Left lung (tissue), 10 donors: ENCODE results near the gene LYRM2. TPM values are rescaled to one million over a fixed set of nuclear protein-coding genes. Genes with fewer than 3 reads are reported as not detected.

ENCODE experiments used
- ATAC-seq: fragments of 200-7000 bp; cut with Tn5 transposase; one replicate; pipeline ENCODE4 v1.9.1; 2020; ENCODE audit warnings: moderate library complexity
- DNase-seq, 4 donors: peaks; one replicate each; pipeline ENCODE4 v3.0.0-alpha.2; 2013 to 2020
- H3K27ac ChIP-seq, 2 donors: fragments of 200-600 bp; sonication (generic) in 1 of 2; one replicate each; pipeline versions ENCODE4 v1.5.0 to v1.8.0; 2020 to 2021
- H3K27me3 ChIP-seq, 2 donors: fragments of 200-600 bp; sonication (generic) in 1 of 2; one replicate each; pipeline versions ENCODE4 v1.5.0 to v1.8.0; 2020 to 2021
- H3K36me3 ChIP-seq, 2 donors: fragments of 200-600 bp; sonication (generic) in 1 of 2; one replicate each; pipeline versions ENCODE4 v1.5.0 to v1.8.0; 2020 to 2021
- H3K4me1 ChIP-seq, 2 donors: fragments of 200-600 bp; one replicate each; pipeline ENCODE4 v1.8.0; 2021
- H3K4me3 ChIP-seq, 2 donors: fragments of 200-600 bp; sonication (generic) in 1 of 2; one replicate each; pipeline versions ENCODE4 v1.5.0 to v1.8.0; 2020 to 2021; ENCODE audit warnings: mild to moderate bottlenecking in 1 of 2
- H3K9me3 ChIP-seq, 2 donors: fragments of 200-600 bp; sonication (generic) in 1 of 2; one replicate each; pipeline versions ENCODE4 v1.5.0 to v1.8.0; 2020 to 2021
- intact Hi-C, 2 donors: fragments of 100-400 bp; cut with DNase I; formaldehyde crosslinking; loops; one replicate each; pipeline versions ENCODE4 v1.11.2 to v1.14.2; 2022
- polyA plus RNA-seq, 6 donors: library from polyadenylated mRNA; unstranded; fragments of 120-200 nt; gene quantifications; one replicate each; pipeline ENCODE4 v1.2.1, GENCODE V29; 2013; ENCODE audit not compliant: insufficient read length in 6 of 6
- total RNA-seq, 2 donors: library from RNA; stranded (reverse); fragmentation: NEBNext Ultra II Directional; extraction: Animal tissue kit (Norgen Biotek cat#: 25700); gene quantifications; one replicate each; pipeline ENCODE4 v1.2.1, GENCODE V29; 2021
- TF ChIP-seq, protein P1 (sequence below), 2 donors: fragments of 200-600 bp; sonication (generic) in 1 of 2; IDR thresholded peaks; one replicate each; pipeline versions ENCODE4 v1.5.0 to v1.8.0; 2021; ENCODE audit warnings: antibody characterized with exemption in 2 of 2
- donor health status: DM: no; HTN: yes; CAD: no.
- donor health status: DM: no; HTN: no; CAD: no.

The LYRM2 gene
- total and polyA plus RNA-seq, 8 donors = 34.4 to 46.4 (median 41.8) TPM

DNA sequence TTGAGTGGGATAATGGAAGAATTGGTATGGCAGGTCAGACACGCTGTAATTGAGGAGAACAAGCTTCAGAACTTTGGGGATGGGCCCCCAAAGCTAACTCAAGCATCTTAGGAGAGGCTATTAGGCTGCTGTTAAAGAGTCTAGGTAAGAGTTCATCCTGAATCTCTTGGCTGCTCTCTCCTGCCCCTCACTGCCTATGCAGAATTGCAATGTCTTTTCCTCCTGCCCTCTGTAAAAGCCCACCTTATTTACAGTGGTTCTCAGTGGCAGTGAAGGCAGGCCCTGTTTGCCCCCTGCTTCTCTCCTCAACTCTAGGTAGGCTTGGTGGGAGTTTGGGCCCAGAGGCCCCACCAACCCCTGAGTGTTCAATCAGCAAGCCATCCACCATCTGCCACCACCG, 55.0 kb downstream of the LYRM2 start:
- intact Hi-C loops = no loop called here
- no peaks in the 10 kb centered on the region for H3K9me3 ChIP-seq
- no peaks in the 10 kb centered on the region for H3K27me3 ChIP-seq
- H3K4me3 ChIP-seq = no peak overlapping the region
- ATAC-seq (no peak), DNase-seq (no peak)
- H3K27ac ChIP-seq = no peak overlapping the region
- H3K4me1 ChIP-seq = no peaks in the 10 kb centered on the region
- TF ChIP-seq, protein P1, sequence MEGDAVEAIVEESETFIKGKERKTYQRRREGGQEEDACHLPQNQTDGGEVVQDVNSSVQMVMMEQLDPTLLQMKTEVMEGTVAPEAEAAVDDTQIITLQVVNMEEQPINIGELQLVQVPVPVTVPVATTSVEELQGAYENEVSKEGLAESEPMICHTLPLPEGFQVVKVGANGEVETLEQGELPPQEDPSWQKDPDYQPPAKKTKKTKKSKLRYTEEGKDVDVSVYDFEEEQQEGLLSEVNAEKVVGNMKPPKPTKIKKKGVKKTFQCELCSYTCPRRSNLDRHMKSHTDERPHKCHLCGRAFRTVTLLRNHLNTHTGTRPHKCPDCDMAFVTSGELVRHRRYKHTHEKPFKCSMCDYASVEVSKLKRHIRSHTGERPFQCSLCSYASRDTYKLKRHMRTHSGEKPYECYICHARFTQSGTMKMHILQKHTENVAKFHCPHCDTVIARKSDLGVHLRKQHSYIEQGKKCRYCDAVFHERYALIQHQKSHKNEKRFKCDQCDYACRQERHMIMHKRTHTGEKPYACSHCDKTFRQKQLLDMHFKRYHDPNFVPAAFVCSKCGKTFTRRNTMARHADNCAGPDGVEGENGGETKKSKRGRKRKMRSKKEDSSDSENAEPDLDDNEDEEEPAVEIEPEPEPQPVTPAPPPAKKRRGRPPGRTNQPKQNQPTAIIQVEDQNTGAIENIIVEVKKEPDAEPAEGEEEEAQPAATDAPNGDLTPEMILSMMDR (IDR thresholded peaks at IDR 0.05) = no peak
- H3K36me3 ChIP-seq = no peaks in the 10 kb centered on the region

GRCh38 chr6:89582669-89583325, 55.8 kb downstream of the LYRM2 start:
- DNase-seq (no peak), ATAC-seq (no peak)
- H3K36me3 ChIP-seq = no peaks in the 10 kb centered on the region
- H3K4me1 ChIP-seq = no peaks in the 10 kb centered on the region
- intact Hi-C loops = no loop called here
- H3K4me3 ChIP-seq = no peak overlapping the region
- no peak overlapping the region for H3K27ac ChIP-seq
- TF ChIP-seq, protein P1 (IDR thresholded peaks at IDR 0.05) = no peak
- no peaks in the 10 kb centered on the region for H3K27me3 ChIP-seq
- H3K9me3 ChIP-seq = no peaks in the 10 kb centered on the region

- ATAC-seq (no peak), DNase-seq (no peak)
- intact Hi-C loops = no loop called here
- Histone ChIP-seq H3K27me3 (no peaks in the 10 kb centered on the region), H3K27ac (no peak overlapping the region), H3K36me3 (no peaks in the 10 kb centered on the region), H3K4me1 (no peaks in the 10 kb centered on the region), H3K9me3 (no peaks in the 10 kb centered on the region), H3K4me3 (no peak overlapping the region)
- TF ChIP-seq, protein P1 (IDR thresholded peaks at IDR 0.05) = no peak
These were observed 56.9 kb downstream of the LYRM2 start for GRCh38 chr6:89581689-89582088.

DNA sequence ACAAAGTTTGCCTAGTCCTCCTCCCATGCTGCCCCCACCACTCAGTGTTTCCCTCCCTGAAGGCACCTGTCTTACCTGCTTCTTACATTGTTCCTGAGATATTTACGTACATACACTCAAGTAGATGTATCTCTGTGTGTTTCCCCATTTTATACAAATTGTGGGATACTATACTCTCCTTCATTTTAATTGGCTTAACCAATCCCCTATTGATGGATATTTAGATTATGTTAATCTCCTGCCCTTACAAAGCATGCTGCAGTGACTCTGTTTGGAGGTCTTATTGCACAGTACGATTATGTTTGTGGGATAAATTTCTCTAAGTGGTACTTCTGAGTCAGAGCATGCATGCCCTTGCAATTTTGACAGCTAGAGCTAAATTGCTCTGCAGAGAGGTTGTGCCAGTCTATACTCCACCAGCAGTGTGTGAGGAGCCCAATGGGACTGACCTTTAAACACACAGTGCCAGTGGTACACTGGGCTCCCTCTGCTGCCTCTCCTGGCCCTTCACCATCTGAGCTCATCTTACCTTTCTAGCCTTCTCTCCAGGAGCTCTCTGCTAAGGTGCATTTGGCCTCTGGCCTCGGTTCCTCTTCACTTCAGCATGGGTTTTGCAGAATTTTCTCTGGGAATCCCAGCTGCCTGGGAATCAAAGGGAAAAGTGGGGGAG, 57.4 kb downstream of the LYRM2 start:
- no peak overlapping the region for H3K4me3 ChIP-seq
- DNase-seq (no peak), ATAC-seq (no peak)
- TF ChIP-seq, protein P1 (IDR thresholded peaks at IDR 0.05) = no peak
- no peaks in the 10 kb centered on the region for H3K9me3 ChIP-seq
- H3K27ac ChIP-seq = no peak overlapping the region
- H3K4me1 ChIP-seq = no peaks in the 10 kb centered on the region
- H3K27me3 ChIP-seq = no peaks in the 10 kb centered on the region
- intact Hi-C loops = no loop called here
- no peaks in the 10 kb centered on the region for H3K36me3 ChIP-seq

DNA sequence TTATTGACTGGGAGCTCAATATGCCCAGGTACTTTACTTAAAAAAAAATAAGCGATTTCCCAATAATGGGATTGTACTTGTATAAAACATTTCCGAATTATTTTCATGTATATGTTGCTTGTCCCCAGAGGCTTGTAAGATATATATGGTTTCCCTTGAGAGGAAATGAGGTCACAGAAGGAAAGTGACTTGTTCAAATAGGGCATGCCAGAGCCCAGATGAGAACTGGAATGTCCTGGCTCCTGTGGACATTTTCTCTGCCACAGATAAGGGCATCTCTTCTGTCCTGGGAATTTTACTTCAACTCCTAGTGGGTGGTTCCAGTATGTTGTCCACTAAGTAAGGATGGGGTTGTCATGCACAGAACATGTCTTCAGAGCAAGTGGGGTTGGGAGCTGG, 63.0 kb downstream of the LYRM2 start:
- ATAC-seq (no peak), DNase-seq (no peak)
- no peaks in the 10 kb centered on the region for H3K27me3 ChIP-seq
- no peak overlapping the region for H3K27ac ChIP-seq
- no peaks in the 10 kb centered on the region for H3K36me3 ChIP-seq
- TF ChIP-seq, protein P1 (IDR thresholded peaks at IDR 0.05) = no peak
- H3K4me3 ChIP-seq = no peak overlapping the region
- no peaks in the 10 kb centered on the region for H3K4me1 ChIP-seq
- intact Hi-C loops = no loop called here
- no peaks in the 10 kb centered on the region for H3K9me3 ChIP-seq
